Measurements from ENCODE around the gene HMGCS1.

Gene HMGCS1

DNA sequence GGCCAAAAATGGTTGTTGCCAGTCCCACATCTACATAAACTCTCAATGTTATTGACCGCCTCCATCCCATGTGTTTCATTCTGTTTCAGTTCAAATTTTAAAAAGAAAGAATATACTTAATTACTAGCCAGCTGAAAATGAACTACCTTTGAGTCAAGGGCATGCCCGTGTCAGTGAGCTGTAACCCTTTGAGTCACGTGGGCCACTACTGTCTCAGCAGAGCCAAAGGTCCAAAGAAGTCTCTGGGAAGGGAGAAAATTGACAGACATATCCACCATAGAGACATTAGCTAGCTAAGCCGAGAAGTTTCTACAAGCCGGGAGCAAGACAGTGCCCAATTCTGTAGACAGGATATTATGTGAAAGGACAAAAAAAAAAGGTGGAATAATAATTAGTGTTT is 61.5 kb downstream of the HMGCS1 start:
- Histone ChIP-seq H3K4me1 (ENCODE audit: control insufficient read depth, insufficient read depth, low read length) (no peaks in the 10 kb centered on the region), H3K4me3 (ENCODE audit: low read length in 2 of 2) (no peak overlapping the region), H3K9me3 (ENCODE audit: control insufficient read depth in 2 of 2, low read length in 2 of 2) (no peaks in the 10 kb centered on the region), H3K27ac (ENCODE audit: low read length) (no peak overlapping the region), H3K27me3 (ENCODE audit: control insufficient read depth in 1 of 2, insufficient read depth in 2 of 2, low read length in 2 of 2) (no peaks in the 10 kb centered on the region), H3K9ac (ENCODE audit: low read length in 2 of 2) (no peak overlapping the region), H3K36me3 (ENCODE audit: control insufficient read depth in 2 of 2, insufficient read depth in 2 of 2, low read length in 2 of 2) (no peaks in the 10 kb centered on the region)

DNA sequence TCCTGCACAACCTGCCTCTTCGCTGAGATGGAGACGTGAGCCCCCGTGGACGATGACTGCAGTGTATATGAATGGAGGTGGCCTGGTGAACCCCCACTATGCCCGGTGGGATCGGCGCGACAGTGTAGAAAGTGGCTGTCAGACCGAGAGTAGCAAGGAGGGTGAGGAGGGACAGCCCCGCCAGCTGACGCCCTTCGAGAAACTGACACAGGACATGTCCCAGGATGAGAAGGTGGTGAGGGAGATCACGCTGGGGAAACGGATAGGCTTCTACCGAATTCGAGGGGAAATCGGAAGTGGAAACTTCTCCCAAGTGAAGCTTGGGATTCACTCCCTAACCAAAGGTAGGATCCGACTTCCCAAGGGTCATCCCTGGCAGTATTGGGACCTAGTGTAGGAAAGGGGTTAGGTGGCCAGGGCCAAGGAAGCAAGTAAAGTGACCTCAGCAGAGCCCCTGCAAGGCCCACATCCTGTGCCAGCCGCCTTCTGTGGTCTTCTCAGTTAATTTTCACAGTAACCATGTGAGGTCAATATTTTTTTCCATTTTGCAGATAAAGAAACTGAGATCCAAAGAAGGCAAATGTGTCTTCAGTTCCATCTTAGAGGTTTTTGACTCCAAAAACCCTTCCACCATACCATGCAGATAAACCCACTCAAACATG is 67.4 kb downstream of the HMGCS1 start:
- H3K4me1 ChIP-seq (ENCODE audit: control insufficient read depth, insufficient read depth, low read length), result no peaks in the 10 kb centered on the region
- no peak overlapping the region for H3K4me3 ChIP-seq (ENCODE audit: low read length in 2 of 2)
- no peaks in the 10 kb centered on the region for H3K9me3 ChIP-seq (ENCODE audit: control insufficient read depth in 2 of 2, low read length in 2 of 2)
- H3K9ac ChIP-seq (ENCODE audit: low read length in 2 of 2), result no peak overlapping the region
- no peaks in the 10 kb centered on the region for H3K27me3 ChIP-seq (ENCODE audit: control insufficient read depth in 1 of 2, insufficient read depth in 2 of 2, low read length in 2 of 2)
- peaks cover 0 to 3% of the 10 kb centered on the region in 2 donors for H3K36me3 ChIP-seq (ENCODE audit: control insufficient read depth in 2 of 2, insufficient read depth in 2 of 2, low read length in 2 of 2)
- no peak overlapping the region for H3K27ac ChIP-seq (ENCODE audit: low read length)

DNA sequence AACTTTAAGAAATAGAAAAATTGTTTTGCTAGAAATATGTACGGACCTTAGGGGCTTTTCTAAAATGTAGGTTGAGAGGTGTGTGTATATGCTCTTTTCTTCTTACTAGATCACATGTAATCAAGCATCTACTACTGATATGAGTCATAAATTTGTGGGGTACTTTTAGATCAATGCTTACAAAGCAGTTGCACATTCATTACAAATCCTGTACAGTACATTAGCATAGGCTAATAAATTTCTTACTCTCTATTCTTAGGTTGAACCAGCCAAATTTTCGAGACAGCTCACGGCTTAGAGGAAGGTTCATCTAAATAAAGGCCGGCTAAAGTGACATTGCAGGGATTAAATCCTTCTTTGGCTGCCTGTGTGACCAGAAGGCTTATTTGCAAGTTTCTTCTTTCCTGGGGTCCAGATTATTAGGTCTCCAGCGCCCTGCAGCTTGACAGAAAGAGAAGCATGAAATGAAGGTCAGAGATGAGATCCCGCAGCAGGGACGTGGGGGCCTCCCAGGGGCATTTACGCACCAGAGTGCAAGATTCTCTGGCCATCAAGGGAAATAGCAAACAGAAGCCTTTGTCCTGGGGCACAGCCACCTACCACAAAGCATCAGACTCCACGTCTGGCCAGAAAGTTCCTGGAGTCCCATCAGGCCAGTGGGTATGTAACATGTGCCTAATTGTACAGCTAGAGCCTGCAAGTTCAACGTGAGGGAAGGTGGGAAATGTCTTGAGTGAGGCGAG is 68.2 kb downstream of the HMGCS1 start:
- peaks cover 0 to 3% of the 10 kb centered on the region in 2 donors for H3K36me3 ChIP-seq (ENCODE audit: control insufficient read depth in 2 of 2, insufficient read depth in 2 of 2, low read length in 2 of 2)
- H3K4me3 ChIP-seq (ENCODE audit: low read length in 2 of 2), result no peak overlapping the region
- no peak overlapping the region for H3K9ac ChIP-seq (ENCODE audit: low read length in 2 of 2)
- no peaks in the 10 kb centered on the region for H3K27me3 ChIP-seq (ENCODE audit: control insufficient read depth in 1 of 2, insufficient read depth in 2 of 2, low read length in 2 of 2)
- H3K4me1 ChIP-seq (ENCODE audit: control insufficient read depth, insufficient read depth, low read length), result no peaks in the 10 kb centered on the region
- no peaks in the 10 kb centered on the region for H3K9me3 ChIP-seq (ENCODE audit: control insufficient read depth in 2 of 2, low read length in 2 of 2)
- H3K27ac ChIP-seq (ENCODE audit: low read length), result no peak overlapping the region

DNA sequence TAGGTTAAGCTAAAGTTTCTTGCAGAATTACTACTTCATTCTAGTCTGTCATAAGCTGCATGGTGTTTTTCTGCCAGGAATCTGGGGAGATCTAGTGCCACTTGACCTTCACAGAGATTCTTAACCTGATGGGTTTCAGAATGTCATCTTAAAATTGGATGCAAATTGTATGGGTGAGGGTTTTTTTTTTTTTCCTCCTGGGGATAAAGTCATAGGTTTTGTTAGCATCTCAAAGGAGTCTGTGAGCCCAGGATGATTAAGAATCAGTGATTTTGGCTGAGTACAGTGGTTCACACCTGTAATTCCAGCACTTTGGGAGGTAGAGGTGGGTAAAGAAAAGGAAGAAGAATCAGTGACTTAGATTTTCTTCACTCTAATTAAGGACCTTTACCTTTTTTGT is 69.9 kb downstream of the HMGCS1 start:
- Histone ChIP-seq H3K9me3 (ENCODE audit: control insufficient read depth in 2 of 2, low read length in 2 of 2) (no peaks in the 10 kb centered on the region), H3K36me3 (ENCODE audit: control insufficient read depth in 2 of 2, insufficient read depth in 2 of 2, low read length in 2 of 2) (peaks cover 0 to 3% of the 10 kb centered on the region in 2 donors), H3K27me3 (ENCODE audit: control insufficient read depth in 1 of 2, insufficient read depth in 2 of 2, low read length in 2 of 2) (no peaks in the 10 kb centered on the region), H3K27ac (ENCODE audit: low read length) (no peak overlapping the region), H3K4me3 (ENCODE audit: low read length in 2 of 2) (no peak overlapping the region), H3K4me1 (ENCODE audit: control insufficient read depth, insufficient read depth, low read length) (no peaks in the 10 kb centered on the region), H3K9ac (ENCODE audit: low read length in 2 of 2) (no peak overlapping the region)

DNA sequence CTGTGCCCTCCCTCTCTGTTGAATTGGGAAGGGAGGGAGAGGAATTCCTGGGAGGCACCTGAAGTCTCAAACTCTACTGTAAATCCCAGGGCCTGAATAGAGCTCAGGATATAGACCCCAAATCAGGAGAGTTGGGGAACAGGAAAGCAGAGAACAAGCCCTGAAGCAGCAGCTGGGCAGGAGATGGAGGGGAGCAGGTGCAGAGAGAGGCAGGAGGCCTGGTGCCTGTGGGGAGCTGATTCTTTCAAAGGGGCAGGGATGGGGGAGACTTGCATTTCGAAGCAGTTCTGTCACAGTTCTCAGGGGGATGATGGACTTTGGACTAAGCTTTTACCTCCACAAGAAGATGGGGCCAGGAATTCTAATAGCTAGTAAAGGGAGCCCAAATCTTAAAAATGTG is 71.0 kb downstream of the HMGCS1 start:
- H3K36me3 ChIP-seq (ENCODE audit: control insufficient read depth in 2 of 2, insufficient read depth in 2 of 2, low read length in 2 of 2), result peaks cover 0 to 3% of the 10 kb centered on the region in 2 donors

More for the DNA sequence above, 71.0 kb downstream of the HMGCS1 start:
- Histone ChIP-seq H3K4me3 (ENCODE audit: low read length in 2 of 2) (no peak overlapping the region), H3K27me3 (ENCODE audit: control insufficient read depth in 1 of 2, insufficient read depth in 2 of 2, low read length in 2 of 2) (no peaks in the 10 kb centered on the region), H3K27ac (ENCODE audit: low read length) (no peak overlapping the region), H3K9me3 (ENCODE audit: control insufficient read depth in 2 of 2, low read length in 2 of 2) (no peaks in the 10 kb centered on the region), H3K9ac (ENCODE audit: low read length in 2 of 2) (no peak overlapping the region), H3K4me1 (ENCODE audit: control insufficient read depth, insufficient read depth, low read length) (no peaks in the 10 kb centered on the region)

Measured in stomach smooth muscle (tissue), 2 donors.